Esophagus squamous epithelium (tissue), 5 donors: ENCODE results near the gene DPH2. TPM values are rescaled to one million over a fixed set of nuclear protein-coding genes. Genes with fewer than 3 reads are reported as not detected.

Experiments used
- DNase-seq: peaks from one replicate; lab custom pipeline; 2025; lab: John Stamatoyannopoulos, UW
- H3K27ac ChIP-seq, 4 donors: fragments of 200-600 bp; sonication (generic); one replicate each; pipeline ENCODE4 v1.5.1; 2016 to 2019; ENCODE audit warnings: mild to moderate bottlenecking in 1 of 4
- H3K27me3 ChIP-seq, 4 donors: fragments of 200-600 bp; sonication (generic); 1 replicate in 3 of 4; 2 replicates in 1 of 4; pipeline versions ENCODE4 v1.5.1 to v1.6.0; 2017 to 2021; ENCODE audit warnings: antibody characterized with exemption in 1 of 4
- H3K36me3 ChIP-seq, 3 donors: fragments of 200-600 bp; sonication (generic); one replicate each; pipeline ENCODE4 v1.5.1; 2016 to 2019
- H3K4me1 ChIP-seq, 3 donors: fragments of 200-600 bp; sonication (generic); one replicate each; pipeline ENCODE4 v1.5.1; 2017 to 2019
- H3K4me3 ChIP-seq, 4 donors: fragments of 200-600 bp; sonication (generic); 1 replicate in 3 of 4; 2 replicates in 1 of 4; pipeline ENCODE4 v1.5.1; 2016 to 2019; ENCODE audit warnings: mild to moderate bottlenecking in 2 of 4, moderate library complexity in 1 of 4
- H3K9me3 ChIP-seq, 3 donors: fragments of 200-600 bp; sonication (generic); one replicate each; pipeline ENCODE4 v1.5.1; 2016 to 2019
- POLR2A ChIP-seq, 4 donors: fragments of 450-650 bp; IDR thresholded peaks; one replicate each; pipeline ENCODE4 v1.6.1; 2017; ENCODE audit warnings: antibody characterized with exemption in 4 of 4, mild to moderate bottlenecking in 4 of 4, moderate library complexity in 3 of 4
- WGBS, 2 donors: methylation state at CpG; one replicate each; pipeline ENCODE4 v1.1.5; 2018; 5-methylcytosine and 5-hydroxymethylcytosine counted together
- intact Hi-C: fragments of 100-400 bp; cut with DNase I; formaldehyde crosslinking; loops from one replicate; pipeline ENCODE4 v1.15.0; 2022
- total RNA-seq, 4 donors: library from RNA; depleted of rRNA; stranded (reverse); fragments of >200 nt; gene quantifications; one replicate each; pipeline ENCODE4 v1.1.0, GENCODE V29; 2016
- TF ChIP-seq, protein P1 (sequence below), 6 experiments: fragments of 450-650 bp in 4 of 6; fragments of 200-600 bp in 2 of 6; sonication (generic) in 2 of 6; IDR thresholded peaks; one replicate each; pipeline ENCODE4 v1.5.1; 2016 to 2019; ENCODE audit warnings: antibody characterized with exemption in 6 of 6, mild to moderate bottlenecking in 4 of 6, moderate library complexity in 4 of 6
- donor health status: DM: yes; HTN: yes; CAD: no.

Gene DPH2
- total RNA-seq, 4 donors from 2014 or later = 14.0 to 34.6 (median 27.7) TPM

GRCh38 chr1:43996733-43997115, 26.9 kb downstream of the DPH2 start:
- Histone ChIP-seq H3K27ac (peak overlapping the region in 1 of 4 donors; percentile 16), H3K27me3 (no peaks in the 10 kb centered on the region), H3K4me1 (peaks cover 5 to 41% (median 12%) of the 10 kb centered on the region in 3 donors), H3K4me3 (no peak overlapping the region), H3K36me3 (peaks cover 0 to 47% (median 0%) of the 10 kb centered on the region in 3 donors), H3K9me3 (no peaks in the 10 kb centered on the region)
- WGBS, 2 donors = 58 to 88% methylated on average over 2 to 4 of the region's 6 CpGs
- DNase-seq = no peak
- no peak for TF ChIP-seq POLR2A (IDR thresholded peaks at IDR 0.05)
- TF ChIP-seq, protein P1, sequence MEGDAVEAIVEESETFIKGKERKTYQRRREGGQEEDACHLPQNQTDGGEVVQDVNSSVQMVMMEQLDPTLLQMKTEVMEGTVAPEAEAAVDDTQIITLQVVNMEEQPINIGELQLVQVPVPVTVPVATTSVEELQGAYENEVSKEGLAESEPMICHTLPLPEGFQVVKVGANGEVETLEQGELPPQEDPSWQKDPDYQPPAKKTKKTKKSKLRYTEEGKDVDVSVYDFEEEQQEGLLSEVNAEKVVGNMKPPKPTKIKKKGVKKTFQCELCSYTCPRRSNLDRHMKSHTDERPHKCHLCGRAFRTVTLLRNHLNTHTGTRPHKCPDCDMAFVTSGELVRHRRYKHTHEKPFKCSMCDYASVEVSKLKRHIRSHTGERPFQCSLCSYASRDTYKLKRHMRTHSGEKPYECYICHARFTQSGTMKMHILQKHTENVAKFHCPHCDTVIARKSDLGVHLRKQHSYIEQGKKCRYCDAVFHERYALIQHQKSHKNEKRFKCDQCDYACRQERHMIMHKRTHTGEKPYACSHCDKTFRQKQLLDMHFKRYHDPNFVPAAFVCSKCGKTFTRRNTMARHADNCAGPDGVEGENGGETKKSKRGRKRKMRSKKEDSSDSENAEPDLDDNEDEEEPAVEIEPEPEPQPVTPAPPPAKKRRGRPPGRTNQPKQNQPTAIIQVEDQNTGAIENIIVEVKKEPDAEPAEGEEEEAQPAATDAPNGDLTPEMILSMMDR (IDR thresholded peaks at IDR 0.05) = no peak
- intact Hi-C loops = no loop called here

GRCh38 chr1:43997295-43997999, 27.6 kb downstream of the DPH2 start:
- TF ChIP-seq, protein P1 (IDR thresholded peaks at IDR 0.05) = no peak
- H3K4me3 ChIP-seq = no peak overlapping the region
- no peak for DNase-seq
- peaks cover 0 to 55% (median 0%) of the 10 kb centered on the region in 3 donors for H3K36me3 ChIP-seq
- WGBS, 2 donors = 86 to 87% methylated on average over 5 of the region's 22 CpGs
- H3K27me3 ChIP-seq = no peaks in the 10 kb centered on the region
- no peaks in the 10 kb centered on the region for H3K9me3 ChIP-seq
- no peak overlapping the region for H3K27ac ChIP-seq
- peaks cover 5 to 34% (median 5%) of the 10 kb centered on the region in 3 donors for H3K4me1 ChIP-seq
- intact Hi-C loops = no loop called here

GRCh38 chr1:43998000-43998378, 28.2 kb downstream of the DPH2 start:
- Histone ChIP-seq H3K36me3 (peaks cover 0 to 60% (median 0%) of the 10 kb centered on the region in 3 donors), H3K27ac (no peak overlapping the region), H3K4me1 (peaks cover 0 to 30% (median 5%) of the 10 kb centered on the region in 3 donors), H3K27me3 (no peaks in the 10 kb centered on the region), H3K4me3 (no peak overlapping the region), H3K9me3 (no peaks in the 10 kb centered on the region)
- TF ChIP-seq, protein P1 (IDR thresholded peaks at IDR 0.05) = no peak
- no peak for TF ChIP-seq POLR2A (IDR thresholded peaks at IDR 0.05)
- no peak for DNase-seq
- intact Hi-C loops = no loop called here
- 82 to 93% methylated on average over 11 of the region's 11 CpGs for WGBS, 2 donors

DNA sequence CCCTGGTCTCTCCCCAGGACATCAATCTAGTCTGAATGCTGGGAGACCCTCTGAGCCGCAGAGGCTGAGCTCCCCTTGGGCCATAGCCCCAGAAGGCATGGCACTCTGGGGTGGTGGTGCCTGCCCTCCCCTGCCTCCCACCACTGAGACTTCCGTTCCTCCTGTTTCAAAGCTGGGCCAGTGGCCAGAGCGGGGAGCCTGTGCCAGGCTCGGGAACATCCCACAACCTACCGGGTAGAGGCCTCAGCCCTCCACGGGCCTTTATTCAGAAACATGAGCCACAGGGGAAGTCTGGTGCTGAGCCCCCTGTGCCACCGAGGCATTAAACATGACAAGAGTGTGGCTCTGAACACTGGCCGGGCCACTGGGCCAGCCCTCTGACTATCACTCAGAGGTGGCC, 29.6 kb downstream of the DPH2 start:
- no peak for TF ChIP-seq POLR2A (IDR thresholded peaks at IDR 0.05)
- H3K4me3 ChIP-seq = no peak overlapping the region
- H3K9me3 ChIP-seq = no peaks in the 10 kb centered on the region
- 47% methylated on average over 3 of the region's 8 CpGs; no CpG with 5 or more reads in 1 of the 2 donors for WGBS, 2 donors
- no peaks in the 10 kb centered on the region for H3K27me3 ChIP-seq
- peaks cover 0 to 19% (median 5%) of the 10 kb centered on the region in 3 donors for H3K4me1 ChIP-seq
- DNase-seq = no peak
- H3K27ac ChIP-seq = no peak overlapping the region
- intact Hi-C loops = no loop called here
- H3K36me3 ChIP-seq = peaks cover 0 to 74% (median 0%) of the 10 kb centered on the region in 3 donors

GRCh38 chr1:44000122-44000665, 30.4 kb downstream of the DPH2 start:
- H3K4me1 ChIP-seq = peaks cover 0 to 19% (median 5%) of the 10 kb centered on the region in 3 donors
- DNase-seq = no peak
- no peaks in the 10 kb centered on the region for H3K9me3 ChIP-seq
- intact Hi-C loops = loop anchor here (5.0 kb wide), 1 partner anchor 37 kb away; no protein-coding TSS in a partner anchor
- peaks cover 0 to 81% (median 0%) of the 10 kb centered on the region in 3 donors for H3K36me3 ChIP-seq
- no peak for TF ChIP-seq POLR2A (IDR thresholded peaks at IDR 0.05)
- TF ChIP-seq, protein P1 (IDR thresholded peaks at IDR 0.05) = no peak
- no peak overlapping the region for H3K4me3 ChIP-seq
- 67% methylated on average over 7 of the region's 8 CpGs; no CpG with 5 or more reads in 1 of the 2 donors for WGBS, 2 donors
- no peaks in the 10 kb centered on the region for H3K27me3 ChIP-seq
- H3K27ac ChIP-seq = no peak overlapping the region
